ENCODE results near the gene TNNI3K.

Gene TNNI3K

DNA sequence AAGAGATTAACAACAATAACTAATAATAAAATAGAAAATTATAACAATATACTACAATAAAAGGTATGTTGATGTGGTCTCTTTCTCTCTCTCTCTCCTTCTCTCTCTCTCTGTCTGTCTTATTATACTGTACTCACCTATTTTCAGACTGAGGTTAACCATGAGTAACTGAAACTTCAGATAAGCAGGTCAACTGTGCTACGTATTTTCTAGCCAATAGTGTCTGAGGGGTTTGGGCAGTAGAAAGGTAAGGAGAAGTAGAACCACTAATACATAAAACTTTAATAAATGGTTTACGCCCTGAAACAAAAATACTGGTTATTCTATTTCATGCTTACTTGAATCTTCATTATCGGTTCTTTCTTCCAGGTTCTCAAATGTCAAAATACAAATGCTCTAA lies 348.2 kb downstream of the TNNI3K start:
- no peak for DNase-seq

- DNase-seq: no peak
Measured at GRCh38 chr1:74584185-74584584, 349.0 kb downstream of the TNNI3K start.

GRCh38 chr1:74586253-74586897 lies 351.2 kb downstream of the TNNI3K start:
- DNase-seq: no peak

DNA sequence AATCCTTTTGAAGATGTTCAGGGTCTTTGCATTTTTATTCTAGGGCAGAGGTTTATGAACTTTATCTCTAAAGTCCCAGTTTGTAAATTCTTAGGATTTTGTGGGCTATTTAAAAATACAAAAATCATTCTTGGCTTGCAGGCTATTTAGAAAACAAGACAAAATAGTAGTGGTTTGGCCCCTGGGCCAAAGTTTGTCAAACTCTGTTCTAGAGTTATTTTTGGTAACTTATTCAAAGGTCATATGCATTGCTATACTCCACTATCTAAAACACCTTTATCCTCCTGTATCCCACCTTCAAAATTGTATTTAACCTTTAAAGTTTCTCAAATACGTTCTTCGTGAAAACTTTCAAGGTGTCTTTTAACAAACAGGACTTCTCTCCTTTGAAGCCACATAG lies 352.7 kb downstream of the TNNI3K start:
- no peak for DNase-seq

GRCh38 chr1:74590288-74590687 lies 355.1 kb downstream of the TNNI3K start:
- DNase-seq: no peak

- no peak for DNase-seq
Measured at GRCh38 chr1:74591949-74592348, 356.8 kb downstream of the TNNI3K start.

DNA sequence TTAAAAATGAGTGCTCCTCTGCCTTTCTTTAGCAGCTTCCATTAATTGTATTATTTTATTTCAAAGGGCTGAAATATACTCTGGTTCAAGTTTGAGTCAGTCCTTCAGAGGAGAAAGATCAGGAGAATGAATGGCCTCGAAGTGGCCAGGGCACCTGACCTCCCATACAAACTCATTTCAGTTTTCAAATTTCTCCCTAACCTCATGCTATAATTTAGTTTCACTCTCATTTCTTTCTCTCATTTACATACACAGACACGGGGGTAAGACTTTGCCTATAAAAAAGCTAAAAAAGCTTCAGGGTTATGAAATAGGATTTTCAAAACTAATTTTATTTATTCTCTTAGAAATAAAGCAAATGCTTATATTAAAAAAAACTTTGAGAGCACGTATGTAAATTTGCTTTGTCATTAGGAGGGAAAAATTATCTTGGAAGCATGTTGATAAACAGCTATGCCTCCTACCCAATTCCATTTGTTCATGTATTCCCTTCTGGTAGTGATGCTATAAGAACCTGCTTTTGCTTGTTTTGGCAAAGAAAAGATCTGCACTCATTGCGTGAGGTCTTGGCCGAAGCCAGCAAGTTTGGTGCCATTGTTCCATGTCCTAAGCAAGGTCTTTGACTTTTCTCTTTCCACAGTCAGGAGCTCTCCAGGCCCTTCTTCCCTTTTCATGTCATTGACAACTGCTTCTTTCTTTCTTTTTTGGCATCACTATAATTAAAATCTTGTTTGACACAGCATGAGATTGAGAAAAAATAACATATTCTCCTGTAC lies 357.6 kb downstream of the TNNI3K start:
- DNase-seq: no peak

Data from activated CD4-positive, alpha-beta T cell treated with anti-CD3 and anti-CD28 coated beads for 48 hours (primary cell).